Stimulated activated CD4-positive, alpha-beta T cell treated with anti-CD3 and anti-CD28 coated beads, Interleukin-1b, Interleukin-23, amount 100 ng/mL, for 1 hour (primary cell): ENCODE data around the gene TNPO2.

Experiments
- DNase-seq, 2 donors: peaks; one replicate each; pipeline ENCODE4 v3.0.0-alpha.2; 2020; ENCODE audit warnings: low read depth in 2 of 2

Gene TNPO2

DNA sequence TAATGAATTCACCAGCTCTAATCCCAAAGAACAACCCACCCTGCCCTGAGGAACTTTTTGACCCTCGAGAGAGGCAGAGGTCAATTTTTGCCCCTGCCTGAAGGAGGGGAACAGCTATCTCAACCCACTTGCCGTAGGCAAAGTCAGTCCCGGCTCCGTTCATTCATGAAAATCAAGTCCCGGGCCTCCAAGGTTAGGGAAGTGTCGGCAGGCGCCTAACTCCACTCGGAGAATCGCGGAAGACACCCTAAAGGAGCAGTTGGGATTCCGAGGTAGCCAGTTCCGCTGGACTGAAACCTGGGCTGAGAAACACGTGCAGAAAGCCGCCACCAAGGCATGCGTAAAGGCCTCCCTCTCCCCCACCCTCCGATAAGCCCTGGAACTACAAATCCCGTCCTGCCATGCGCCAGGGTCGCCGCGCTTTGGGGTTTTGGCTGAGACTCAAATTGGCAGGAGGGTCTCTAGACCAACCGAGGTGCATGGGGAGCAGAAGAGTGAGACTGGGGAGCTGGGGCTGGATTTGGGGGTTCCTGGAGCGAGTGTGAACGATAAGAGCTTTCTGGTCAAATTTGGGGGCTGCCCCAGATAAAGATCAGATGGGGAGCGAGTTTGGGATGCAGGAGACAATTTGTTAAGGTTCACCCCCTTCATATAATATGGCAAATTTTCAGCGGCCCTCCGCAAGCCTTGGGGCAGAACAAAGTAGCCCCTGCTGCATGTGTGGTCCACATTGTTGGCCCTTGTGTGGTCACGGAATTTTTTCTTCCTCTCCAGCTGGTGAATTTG is at the start of gene TNPO2:
TNPO2 (minus strand) TSS at position 292 of the 786 bp plus-strand sequence. CDS start 2,955 bp downstream, outside the sequence.
- DNase-seq: peak in 1 of 2 donors; percentile 54

DNA sequence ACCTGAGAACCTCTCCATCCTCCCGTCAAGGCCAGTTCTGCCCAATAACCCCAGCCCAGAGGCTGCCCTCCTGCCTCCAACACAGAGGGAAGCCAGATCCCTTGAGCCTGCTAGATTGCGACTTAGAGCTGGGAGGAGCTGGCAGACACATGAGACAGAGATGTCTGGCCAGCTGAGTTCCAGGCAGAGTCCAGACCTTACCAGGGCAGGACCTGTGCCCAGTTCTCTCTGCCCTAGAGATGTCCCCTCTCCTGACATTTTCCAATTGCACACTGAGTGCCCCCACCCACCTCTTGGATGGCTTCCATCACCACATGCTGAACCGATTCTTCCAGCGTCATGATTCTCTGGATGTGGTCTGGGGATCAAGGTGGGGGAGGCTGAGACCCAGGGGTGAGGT is 48.6 kb upstream of the TNPO2 start:
- no peak for DNase-seq

DNA sequence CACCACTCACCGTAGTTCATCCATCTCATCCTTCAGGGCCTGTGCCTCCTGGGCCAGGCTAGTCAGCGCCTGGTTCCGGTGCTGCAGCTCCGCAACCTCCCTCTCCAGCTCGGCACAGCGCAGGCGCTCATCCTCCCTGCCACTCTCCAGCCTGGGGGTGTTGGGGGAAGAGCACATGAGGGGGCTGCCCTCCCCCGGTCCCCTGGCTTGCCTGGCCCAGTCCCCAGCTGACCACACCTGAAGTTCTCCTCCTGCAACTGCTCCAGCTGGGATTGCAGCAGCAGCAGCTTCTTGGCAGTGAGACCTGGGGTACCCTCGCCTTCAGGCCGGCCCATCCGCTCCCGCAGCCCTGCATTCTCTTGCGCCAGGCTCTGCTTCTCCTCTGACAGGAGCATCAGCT is 47.2 kb upstream of the TNPO2 start:
- no peak for DNase-seq

DNA sequence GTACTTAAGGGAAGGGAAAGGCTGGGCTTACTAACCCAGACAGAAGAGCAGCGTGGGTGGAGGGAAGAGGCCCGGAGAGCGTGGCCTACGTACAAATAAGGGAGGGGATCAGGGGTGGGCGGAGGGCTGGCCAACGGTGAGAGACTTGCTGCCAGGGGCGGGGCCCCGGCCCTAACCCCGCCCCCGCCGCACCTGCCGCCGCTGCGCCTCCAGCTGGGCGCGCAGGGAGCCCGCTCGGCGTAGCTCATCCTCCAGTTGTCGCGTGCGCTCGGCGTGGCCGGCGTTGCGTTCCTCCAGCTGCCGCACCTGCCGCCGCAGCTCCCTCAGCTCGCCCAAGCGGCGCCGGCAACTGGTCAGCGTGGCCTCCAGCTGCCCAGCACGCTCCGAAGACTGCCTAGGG is 46.0 kb upstream of the TNPO2 start:
- DNase-seq: peak in 1 of 2 donors; percentile 46

DNA sequence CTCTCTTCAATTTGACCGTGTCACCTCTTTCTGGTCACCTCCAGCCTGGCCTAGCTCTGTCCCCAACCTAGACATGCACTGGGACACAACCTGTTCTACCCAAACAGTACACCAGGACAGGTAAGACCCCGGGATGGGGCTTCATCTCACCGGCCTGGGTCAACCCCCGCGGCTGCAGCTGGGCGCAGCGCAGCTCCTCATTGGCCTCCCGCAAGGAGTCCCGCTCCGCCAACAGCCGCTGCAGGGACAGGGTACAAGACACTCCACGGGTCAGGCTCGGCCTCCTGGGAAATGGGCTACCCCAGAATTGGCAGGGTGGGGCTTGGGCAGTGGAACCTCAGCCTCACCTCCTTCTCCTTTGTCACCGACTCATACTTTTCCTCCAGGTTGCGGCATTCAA is 43.9 kb upstream of the TNPO2 start:
- no peak for DNase-seq

DNA sequence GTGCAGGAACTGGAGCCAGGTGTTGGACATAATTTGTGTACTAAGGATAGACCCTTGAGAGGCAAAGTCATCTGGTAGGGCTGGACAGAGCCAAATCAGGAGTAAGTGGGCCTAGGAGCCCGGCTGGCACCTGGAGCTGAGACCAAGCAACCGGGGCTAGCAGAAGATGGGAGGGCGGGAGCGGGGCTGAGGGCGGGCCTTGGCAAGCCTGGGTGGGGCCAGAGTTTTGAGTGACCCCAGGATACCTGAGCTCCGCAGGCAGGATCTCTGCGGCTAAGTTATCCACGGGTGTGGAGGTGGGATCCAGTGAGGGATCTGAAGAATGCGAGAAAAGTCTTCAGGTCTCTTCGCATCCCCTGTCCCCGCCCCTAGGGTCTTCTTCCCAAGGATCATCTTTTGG is 43.4 kb upstream of the TNPO2 start:
- no peak for DNase-seq

DNA sequence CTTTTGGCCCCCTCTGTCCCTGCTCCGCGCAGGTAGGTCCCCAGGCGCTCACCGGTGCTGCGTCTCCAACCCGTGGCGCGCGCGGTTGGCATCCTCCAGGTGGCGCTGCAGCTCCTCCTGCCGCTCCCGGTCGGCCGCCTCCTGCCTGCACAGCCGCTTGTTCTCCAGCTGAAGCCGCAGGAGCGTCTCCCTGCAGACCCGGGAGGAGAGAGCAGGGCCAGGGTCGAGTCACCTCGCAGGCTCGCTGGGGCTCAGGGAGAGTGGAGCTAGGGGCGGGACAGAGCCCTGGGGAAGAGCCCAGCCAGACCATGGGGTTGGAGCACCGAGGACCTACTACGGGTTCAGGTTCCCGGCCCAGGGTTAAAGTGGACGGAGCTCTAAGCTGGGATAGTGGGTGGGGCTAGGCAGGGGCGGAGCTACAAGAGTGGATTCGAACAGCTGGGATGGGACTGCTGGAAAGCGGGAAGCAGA is 42.4 kb upstream of the TNPO2 start:
- DNase-seq: peak in 1 of 2 donors; percentile 57

DNA sequence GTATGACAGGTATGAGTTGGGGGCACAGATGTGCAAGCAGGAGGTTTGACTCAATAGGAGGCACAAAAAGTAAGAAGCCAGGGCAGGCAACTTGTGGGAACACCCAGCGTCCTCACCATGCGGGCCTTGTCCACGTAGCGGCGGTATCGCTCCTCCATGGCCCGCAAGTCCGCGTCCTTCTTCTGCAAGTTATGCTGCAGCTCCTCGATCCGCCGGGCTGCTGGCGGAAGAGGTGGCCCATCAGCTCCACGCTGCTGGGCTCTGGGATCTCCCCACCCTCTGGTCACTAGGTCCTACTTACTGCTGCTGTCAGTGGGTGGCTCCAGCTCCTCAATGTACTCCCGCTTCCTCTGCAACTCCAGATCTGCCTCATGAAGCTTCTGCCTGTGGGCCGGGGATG is 41.0 kb upstream of the TNPO2 start:
- DNase-seq: no peak

DNA sequence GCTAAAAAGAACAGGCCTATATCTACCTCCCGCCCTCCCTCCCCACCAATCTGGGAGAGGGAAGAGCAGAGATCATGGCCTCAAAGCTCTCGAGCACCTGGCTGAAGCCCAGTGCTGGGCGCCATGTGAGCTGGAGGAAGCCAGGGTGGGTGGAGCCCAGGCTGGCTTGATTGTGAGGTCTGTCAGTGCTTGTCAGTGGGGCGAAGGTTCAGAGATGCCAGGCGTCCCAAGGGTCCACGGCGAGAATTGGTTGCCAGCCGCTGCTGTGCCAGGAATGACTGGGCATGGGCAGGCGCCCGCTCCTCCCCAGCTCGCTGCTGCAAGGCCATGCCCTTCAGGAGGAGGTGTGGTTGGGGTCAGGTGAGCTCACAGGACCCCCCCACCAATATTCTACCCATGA is 39.4 kb upstream of the TNPO2 start:
- no peak for DNase-seq

DNA sequence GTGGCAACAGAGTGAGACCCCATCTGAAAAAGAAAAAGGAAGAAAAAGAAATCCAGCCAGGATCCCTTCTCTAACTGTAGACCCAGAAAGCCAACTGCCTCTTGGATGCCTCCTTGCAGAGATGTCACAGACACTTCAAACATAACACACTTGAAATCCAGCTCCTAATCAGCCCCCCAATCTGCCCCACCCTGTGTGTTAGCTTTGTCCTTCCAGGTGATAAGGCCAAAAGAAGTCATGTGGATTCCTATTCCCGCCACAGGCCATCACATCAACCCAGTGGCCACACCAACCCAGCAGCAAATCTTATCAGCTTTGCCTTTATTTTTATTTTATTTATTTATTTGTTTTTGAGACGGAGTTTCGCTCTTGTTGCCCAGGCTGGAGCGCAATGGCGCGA is 36.0 kb upstream of the TNPO2 start:
- no peak for DNase-seq

DNA sequence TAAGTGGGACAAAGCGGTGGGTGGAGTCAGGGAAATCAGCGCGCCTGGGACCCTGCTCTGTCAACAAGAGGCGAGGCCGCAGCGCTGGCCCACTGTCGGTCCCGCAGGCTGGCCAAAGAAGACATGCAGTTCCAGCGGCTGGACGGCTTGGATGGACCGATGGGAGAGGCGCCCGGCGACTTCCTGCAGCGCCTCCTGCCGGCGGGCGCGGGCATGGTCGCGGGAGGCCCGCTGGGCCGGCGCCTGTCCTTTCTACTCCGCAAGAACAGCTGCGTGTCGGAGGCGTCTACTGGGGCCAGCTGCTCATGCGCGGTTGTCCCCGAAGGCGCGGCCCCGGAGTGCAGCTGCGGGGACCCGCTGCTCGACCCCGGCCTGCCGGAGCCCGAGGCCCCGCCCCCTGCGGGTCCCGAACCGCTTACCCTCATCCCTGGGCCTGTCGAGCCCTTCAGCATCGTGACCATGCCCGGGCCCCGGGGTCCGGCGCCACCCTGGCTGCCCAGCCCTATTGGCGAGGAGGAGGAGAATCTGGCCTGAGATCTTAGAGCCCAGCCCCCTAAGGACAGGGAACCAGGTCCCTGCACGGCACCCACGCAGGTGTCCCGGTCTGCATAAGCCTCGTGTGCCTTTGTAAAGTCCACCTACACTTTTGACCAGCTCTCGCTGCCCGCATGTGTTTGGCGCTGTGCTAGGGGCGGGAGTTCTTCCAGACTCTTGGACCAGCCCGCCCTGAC is 34.0 kb upstream of the TNPO2 start:
- peak in 1 of 2 donors; percentile 49 for DNase-seq

DNA sequence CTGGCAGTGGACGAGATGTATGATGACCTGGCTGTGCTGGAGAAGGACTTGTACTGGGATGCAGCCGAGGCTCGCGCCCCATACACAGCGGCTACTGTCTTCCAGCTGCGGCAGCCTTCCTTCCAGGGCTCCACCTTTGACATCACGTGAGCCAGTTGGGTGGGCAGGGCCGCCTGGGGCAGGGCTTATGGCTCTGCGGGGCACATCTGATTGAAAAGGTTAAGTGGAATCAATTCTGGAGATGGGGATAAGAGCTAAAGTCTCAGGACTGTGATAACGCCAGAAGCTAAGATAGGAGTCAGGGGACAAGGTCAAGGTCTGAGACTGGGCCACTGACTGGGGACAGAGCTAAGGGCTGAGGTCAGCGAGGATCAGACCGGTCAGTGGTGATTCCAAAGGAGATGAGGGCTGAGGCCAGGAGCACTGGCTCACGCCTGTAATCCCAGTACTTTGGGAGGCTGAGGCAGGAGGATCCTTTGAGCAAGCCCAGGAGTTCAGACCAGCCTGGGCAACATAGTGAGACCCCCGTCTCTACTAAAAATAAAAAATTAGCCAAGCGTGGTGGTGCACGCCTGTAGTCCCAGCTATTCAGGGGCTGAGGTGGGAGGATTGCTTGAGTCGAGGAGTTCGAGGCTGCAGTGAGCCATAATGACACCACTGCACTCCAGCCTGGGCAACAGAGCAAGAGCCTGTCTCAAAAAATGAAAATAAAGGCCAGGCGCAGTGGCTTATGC is 32.6 kb upstream of the TNPO2 start:
- no peak for DNase-seq

DNA sequence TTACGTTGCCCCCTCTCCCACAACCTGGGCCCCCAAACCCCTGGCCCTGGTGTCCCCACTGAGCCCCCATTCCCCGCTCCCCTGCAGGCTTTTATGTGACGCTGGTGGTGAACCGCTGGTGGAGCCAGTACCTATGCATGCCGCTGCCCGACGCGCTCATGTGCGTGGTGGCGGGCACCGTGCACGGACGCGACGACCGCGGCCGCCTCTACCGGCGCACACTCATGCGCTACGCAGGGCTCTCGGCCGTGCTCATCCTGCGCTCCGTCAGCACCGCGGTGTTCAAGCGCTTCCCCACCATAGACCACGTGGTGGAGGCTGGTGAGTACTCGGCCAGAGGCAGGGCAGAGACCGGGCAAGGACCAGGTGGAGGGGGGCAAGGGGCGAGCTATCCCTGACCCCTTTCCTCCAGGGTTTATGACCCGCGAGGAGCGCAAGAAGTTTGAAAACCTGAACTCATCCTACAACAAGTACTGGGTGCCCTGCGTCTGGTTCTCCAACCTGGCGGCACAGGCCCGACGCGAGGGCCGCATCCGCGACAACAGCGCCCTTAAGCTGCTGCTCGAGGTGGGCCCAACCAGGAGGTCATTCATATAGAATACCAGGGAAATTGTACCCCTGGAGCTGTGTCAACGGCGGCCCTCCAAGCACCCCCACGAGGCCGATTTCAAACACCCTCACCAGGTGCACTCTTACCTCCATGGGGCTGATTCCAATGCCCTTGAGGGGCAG is 30.9 kb upstream of the TNPO2 start:
- DNase-seq: no peak

DNA sequence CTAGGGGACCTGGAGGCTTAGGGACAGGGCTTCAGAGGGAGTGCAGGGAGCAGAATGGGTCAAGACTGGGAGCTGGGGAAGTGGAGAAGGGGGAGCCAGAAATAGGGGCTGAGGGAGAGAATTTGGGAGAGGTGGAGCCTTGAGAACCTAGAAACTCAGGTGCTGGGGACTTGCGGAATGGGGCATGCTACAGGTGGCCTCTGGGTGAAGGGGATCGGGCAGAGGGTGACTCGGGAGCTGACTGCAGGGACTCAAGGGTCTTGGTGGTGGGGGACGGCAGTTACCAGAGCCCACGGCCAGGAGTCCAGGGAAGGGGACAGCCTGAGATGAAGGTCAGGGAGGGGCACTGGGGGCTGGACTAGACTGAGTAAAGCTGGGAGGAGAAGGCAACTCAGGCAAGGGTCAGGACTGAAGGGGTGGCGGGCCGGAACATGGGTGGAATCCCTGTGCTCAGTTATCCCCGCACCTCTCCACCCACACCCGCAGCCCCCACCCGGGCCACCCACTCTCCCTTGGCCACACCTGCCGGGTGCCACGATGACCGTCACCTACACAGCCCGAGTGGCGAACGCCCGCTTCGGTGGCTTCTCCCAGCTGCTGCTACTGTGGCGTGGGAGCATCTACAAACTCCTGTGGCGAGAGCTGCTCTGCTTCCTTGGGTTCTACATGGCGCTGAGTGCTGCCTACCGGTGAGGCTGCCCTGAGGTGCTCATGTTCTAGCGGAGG is 28.5 kb upstream of the TNPO2 start:
- DNase-seq: no peak

DNA sequence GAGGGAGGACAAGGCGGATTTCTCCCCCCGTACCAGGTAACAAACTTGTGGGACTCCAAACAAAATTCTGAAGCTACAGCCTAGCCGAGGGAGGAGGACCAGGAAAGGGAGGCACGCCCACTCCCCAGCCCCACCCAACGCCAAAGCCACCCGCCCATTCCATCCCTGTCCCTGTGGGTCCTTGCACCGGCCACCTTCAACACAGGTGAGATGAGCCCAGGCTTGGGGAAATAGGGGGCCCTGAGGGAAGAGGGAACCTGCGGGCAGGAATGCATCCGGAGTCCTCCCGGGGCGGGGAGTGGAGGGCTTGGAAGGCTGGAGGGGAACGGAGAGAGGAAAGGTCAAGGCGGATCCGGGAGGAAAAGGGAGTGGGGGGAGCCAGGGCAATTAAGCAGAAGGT is 27.9 kb upstream of the TNPO2 start, which contains the start of gene BEST2:
BEST2 (plus strand) TSS at position 157 of the 400 bp plus-strand sequence. CDS start 802 bp downstream, outside the sequence.
- no peak for DNase-seq

DNA sequence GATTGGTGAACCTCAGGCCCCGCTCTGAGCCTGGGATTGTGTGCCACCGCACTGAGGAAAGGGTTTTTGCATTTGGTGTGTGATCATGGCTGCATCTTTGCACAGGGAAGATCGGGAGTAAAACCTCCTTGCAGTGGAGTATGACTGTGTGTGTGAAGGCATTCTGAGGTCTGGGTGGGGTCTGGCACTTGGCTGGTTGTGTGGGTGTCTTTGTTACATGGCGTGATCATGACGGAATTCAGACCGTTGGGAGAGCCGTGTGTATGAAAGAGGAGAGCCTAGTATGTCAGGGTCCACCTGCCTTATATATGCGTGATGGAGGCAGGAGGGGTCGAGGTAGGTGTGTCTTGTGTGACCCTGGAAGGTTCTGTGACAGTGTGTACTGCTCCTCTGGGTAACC is 27.1 kb upstream of the TNPO2 start:
- DNase-seq: no peak

DNA sequence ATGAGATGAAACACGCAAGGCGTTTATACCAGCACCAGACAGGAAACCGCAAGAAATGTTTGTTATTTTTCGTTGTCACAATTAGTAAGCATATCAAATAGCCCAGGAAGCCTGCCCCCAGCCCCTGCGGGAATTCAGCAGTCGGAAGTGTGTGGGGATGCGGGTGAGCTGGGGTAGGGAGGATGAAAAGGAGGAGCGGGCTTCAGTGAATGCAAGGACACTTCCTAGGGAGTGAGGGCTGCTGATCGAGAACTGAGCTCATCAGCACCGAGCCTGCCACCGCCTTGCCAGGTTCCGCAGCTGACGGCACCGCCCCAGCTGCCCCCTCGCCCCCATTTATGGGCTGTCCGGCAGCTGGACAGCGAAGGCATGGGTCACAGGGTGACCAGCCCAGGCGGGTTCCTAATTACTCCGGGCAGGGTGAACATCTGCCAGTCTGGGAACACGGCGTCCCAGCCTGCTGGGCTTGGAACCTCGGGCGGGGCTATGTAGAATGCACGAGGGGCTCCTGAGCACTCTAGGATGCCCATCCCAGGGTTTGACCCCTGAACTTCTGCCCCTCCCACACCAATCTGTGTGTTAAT is 26.3 kb upstream of the TNPO2 start:
- no peak for DNase-seq

DNA sequence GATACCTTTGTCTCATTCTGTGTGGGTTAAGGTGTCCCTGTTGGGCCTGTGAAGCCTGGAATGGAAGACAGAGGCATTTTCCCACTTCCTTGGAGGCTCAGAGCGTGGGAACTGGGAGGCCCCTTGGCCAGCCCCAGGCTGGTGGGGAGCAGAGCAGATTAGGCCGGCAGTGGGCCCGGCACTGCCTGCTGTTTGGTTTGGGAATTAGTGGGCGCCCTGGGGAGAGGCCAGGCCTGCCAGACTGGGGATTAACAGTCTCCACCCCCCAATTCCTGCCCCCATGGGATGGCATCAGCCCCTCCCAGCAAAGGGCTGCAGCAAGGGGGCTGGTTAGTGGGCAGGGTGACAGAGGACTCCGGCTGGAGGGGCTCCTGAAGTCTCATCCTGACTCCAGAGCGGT is 24.8 kb upstream of the TNPO2 start:
- DNase-seq: no peak

DNA sequence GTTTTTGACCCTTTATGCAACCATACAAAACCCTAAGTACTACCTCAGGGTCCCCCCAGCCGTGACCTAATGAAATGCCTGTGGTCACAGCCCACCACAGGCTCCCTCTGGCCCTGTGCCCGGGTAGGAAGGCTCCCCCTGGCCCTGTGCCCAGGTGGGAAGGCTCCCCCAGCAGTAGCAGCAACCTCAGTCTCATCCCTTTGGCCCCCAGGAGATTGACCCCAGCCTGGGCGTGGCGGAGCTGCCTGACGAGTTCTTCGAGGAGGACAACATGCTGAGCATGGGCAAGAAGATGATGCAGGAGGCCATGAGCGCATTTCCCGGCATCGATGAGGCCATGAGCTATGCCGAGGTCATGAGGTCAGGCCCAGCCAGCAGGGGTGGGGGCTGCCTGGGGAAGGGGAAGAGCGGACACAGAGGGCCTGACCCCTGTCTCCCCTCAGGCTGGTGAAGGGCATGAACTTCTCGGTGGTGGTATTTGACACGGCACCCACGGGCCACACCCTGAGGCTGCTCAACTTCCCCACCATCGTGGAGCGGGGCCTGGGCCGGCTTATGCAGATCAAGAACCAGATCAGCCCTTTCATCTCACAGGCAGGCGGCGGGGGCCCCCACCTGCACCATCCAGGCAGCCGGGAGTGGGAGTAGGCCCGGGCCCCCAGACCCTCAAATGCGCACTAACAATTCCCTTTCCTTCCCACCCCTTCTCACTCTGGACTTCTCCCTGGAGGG is 21.6 kb upstream of the TNPO2 start:
- no peak for DNase-seq

DNA sequence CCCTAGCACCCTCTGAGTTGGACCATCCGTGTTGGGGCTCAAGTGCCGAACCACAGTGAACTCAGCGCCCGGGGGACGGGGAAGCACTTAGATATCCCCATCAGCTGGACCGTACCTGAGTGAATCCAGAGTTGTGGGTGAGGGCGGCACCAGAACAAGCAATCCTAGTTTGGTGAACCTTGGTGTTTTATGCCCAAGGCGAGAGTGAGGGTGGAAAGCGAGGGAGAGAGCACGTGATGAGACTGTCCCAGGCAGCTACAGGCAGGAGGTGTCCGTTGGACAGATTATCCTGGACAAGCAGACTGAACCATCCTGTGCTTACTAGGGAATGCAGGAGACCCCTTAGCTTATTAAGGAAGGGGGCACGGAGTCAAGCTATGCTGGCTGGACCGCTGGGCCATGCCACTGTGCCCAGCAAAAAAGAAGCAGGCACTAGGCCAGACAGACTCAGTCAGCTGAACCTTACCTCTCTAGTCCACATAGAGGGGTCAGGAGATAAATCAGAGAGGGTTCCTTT is 14.2 kb upstream of the TNPO2 start:
- no peak for DNase-seq
